Skin epidermis (tissue), 12 donors: ENCODE measurements around the gene COL5A3.

Source experiments
- H3K27ac ChIP-seq, 21 experiments: fragments of 200-600 bp; sonication (generic) in 11 of 21; one replicate each; pipeline ENCODE4 v1.5.0; 2020; ENCODE audit warnings: mild to moderate bottlenecking in 3 of 21, inconsistent platforms in 2 of 21, moderate library complexity in 2 of 21
- H3K4me3 ChIP-seq, 7 experiments: fragments of 200-600 bp; sonication (generic) in 2 of 7; one replicate each; pipeline ENCODE4 v1.5.0; 2020; ENCODE audit warnings: inconsistent platforms in 2 of 7, mild to moderate bottlenecking in 2 of 7, moderate library complexity in 1 of 7

Gene COL5A3

DNA sequence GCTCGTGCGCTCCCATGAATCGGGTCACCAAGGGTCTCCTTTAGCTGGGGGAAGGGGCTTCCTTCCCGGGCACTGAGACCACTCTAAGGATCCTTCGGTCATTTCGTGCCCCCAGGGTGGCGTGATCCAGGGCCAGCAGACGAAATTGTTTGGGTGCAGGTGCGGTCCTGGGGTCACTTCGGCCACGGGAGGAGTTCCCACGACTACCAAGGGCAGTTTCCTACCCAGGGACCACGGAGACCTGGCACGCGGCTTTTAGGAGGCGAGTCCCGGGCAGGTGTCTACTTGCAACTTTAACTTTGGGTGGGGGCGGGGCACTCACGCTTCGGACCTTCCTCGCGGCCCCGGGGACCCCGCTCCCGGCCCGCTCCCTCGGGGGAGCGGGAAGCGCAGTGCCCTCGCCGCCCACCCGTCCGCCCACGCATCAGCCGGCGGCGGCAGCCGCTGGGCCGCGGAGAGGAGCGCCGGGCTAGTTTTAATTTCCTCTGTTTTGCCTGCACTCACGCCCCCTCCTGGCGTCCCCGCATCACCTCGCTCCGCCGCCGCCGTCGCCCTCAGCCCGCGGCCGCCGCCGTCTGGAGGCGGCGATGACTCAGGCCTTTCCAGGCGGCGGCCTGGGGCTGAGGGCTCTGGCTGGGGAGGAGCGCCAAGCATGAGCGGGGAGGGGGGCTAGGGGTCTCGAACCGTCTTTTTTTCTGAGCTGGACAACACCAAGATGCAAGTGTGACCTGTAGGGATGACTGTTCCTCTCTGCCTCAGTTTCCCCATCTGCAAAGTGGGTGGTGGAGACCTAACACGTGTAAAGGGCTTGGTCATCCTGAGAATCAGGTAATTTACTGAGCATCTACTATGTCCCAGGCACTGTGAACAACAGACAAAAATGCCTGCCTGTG lies 95.7 kb downstream of the COL5A3 start:
- Histone ChIP-seq H3K4me3 (peak overlapping the region; percentile 27 to 59 (median 47)), H3K27ac (peak overlapping the region in 18 of 21 experiments; percentile 26 to 83 (median 68))

DNA sequence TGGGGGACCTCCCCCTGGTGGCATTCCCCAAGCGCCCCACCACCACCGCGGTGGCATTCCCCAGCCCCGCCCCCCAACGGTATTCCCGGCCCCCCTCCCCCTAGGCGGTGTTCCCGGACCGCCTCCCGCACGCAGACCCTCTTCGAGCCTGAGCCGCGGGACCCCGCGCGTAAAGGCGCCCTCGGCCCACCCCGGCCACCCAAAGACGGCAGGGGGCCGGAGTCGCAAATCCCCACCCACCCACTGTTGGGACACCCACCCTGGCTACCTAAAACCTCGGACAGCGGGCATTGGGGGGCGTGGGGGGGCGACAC lies 96.3 kb downstream of the COL5A3 start:
- H3K4me3 ChIP-seq = peak overlapping the region; percentile 27 to 59 (median 47)
- peak overlapping the region in 18 of 21 experiments; percentile 26 to 83 (median 68) for H3K27ac ChIP-seq

DNA sequence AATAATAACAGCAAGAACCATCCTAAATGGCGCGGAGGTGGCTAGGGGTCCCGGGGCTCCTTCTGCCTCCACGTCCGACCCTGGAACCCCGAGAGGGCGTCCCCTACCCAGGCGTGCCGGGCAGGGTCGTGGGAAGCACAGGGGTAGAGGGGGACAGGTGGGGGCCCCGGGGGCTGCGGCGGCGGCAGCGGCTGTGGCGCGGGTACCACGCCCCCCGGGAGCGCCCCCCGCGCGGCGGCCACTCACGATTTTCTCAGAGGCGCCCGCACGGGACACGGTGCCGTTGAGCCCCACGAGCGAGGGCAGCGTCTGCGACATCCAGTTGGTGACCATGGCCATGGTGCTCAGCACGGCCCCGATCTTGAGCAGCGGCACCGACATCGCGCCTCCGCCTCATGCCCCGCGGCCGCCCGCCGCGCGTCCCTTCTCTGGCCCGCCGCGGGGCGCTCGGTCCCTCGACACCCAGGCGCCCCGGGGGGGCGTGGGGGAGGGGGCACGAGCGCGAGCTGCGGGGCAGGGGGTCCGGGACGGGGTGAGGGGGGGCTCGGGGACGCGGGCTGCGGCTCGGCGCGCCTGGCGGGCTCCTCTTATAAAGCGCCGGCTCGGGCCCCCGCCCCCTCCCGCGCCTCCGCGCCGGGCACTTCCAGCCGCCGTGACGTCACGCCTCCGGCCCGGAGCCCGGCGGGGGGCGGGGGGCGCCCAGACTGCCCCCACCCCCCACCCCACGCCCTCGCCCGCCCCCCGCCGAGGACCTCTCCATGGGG lies 96.9 kb downstream of the COL5A3 start:
- Histone ChIP-seq H3K4me3 (peak overlapping the region; percentile 27 to 59 (median 47)), H3K27ac (peak overlapping the region in 15 of 21 experiments; percentile 26 to 83 (median 69))

DNA sequence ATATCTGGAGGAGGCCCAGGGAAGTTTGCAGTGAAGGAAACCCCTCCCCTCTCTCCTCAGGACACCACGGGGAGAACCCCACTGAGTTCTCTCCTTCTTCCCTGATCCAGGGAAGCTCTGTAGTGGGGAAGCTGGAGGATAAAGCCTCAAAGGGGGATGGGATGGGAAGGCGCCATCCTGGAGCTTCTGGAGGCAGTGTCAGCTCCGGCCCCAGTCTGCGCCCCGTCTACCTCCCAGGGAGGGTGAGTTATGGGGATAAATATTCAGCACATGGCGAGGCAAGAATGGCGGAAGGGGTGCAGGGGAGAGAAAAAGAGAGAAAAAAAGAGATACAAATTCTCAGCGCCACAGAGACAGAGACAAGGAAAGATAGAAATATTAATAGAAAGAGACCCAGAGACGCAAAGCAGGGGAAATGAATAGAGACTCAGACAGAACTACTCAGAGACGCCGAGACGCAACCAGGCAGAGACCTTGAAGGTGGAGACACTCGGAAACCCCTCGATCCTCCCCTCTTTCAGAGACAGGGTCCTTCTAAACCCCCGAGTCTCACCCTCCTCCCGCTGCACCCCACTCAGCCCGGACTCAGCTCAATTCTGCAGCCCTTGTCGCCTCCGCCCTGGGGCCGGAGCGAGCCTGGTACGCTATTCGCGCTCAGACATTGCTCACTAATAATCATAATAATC lies 97.6 kb downstream of the COL5A3 start:
- Histone ChIP-seq H3K27ac (peak overlapping the region in 4 of 21 experiments; percentile 23 to 83 (median 70)), H3K4me3 (peak overlapping the region in 6 of 7 experiments; percentile 27 to 59 (median 50))

DNA sequence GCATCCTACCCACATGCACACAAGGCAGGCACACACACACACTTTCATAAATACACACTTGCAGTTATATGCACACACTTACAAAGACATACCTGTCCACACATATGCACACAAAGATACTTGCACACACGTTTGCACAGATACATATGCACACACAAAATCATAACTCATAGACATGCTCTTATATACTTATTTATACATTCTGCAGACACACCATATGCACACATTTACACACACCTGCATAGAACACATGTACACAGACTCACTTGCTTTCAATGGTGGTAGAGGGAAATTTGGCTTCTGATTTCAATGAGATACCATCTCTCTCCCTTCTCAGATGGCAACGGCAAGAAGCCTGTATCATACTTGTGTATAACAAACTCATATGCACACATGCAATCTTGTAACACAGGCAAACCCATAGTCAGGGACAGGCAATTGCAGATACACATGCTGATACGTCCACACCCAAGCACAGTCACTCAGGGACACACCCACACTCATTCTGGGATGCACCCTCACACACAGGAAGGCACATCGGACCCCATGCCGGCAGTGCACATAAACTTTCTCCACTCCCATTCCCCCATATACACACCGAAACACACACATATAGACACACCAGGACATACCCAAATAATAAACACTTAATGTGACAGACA lies 98.6 kb downstream of the COL5A3 start:
- H3K4me3 ChIP-seq = no peak overlapping the region
- H3K27ac ChIP-seq = no peak overlapping the region

DNA sequence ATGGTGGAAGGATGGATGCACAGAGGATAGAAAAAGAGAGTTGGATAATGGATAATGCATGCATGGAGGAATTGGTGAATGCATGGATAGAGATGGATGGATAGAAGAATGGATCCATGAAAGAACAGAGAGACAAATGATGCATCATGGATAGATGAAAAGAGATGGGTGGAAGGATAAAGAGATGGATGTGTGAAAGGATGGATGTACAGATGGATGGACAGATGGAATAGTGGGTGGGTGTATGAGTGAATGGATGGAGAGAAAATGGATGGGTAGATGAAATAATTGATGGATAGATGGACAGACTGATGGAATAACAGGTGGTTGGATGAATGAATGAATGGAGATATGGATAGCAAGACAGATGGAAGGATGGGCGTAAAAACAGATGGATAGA lies 99.7 kb downstream of the COL5A3 start:
- Histone ChIP-seq H3K27ac (no peak overlapping the region), H3K4me3 (no peak overlapping the region)
